AG08395 (cell line): Measurements from ENCODE around the gene RNASE7.
A peak's percentile ranks its signal among the peaks of the same experiment; 100 is the strongest.

ENCODE experiments used
- DNase-seq: peaks from one replicate; pipeline ENCODE4 v3.0.0; 2012; ENCODE audit warnings: mixed read lengths, low spot score

Gene RNASE7

DNA sequence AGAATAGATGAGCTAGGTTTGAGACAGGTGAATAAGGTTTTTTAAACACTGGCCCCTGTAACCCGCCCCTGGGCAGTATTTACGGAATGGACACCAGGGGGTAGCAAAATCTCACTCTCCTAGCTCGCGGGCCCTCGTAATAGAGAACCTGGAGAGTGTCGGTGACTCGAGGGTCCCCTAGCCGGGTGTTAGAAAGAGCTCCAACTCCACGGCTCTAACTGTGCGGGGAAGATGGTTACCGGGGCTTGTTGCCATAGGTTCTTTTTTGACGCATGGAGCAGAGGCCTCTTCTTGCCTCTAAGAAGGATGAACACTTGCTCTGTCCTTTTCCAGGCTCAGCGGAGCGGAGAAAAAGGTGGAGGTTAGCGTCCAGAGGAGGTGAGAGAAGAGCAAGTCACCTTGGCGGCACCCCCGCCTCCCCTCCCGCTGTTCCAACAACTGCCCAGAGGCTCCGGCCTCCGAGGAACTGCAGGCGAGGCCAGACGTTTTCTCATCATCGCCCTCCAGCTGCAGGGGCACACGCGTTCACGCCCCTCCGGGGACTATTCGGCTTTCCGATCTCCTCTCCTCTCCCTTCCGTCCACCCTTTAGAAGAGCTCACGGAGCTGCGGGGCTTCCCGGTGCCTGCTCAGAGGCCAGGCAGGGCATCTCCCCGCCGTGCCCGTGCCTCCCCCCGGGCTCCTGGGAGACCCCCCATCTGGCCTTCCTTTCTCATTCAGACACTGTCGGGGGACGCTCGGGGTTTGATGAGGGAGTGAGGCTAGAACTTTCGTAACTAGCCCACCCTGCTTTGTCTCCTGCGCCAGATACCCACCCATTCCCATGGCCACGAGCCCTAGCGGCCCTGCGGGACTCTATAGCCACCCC lies 26.6 kb downstream of the RNASE7 start:
- DNase-seq = peak; percentile 63

DNA sequence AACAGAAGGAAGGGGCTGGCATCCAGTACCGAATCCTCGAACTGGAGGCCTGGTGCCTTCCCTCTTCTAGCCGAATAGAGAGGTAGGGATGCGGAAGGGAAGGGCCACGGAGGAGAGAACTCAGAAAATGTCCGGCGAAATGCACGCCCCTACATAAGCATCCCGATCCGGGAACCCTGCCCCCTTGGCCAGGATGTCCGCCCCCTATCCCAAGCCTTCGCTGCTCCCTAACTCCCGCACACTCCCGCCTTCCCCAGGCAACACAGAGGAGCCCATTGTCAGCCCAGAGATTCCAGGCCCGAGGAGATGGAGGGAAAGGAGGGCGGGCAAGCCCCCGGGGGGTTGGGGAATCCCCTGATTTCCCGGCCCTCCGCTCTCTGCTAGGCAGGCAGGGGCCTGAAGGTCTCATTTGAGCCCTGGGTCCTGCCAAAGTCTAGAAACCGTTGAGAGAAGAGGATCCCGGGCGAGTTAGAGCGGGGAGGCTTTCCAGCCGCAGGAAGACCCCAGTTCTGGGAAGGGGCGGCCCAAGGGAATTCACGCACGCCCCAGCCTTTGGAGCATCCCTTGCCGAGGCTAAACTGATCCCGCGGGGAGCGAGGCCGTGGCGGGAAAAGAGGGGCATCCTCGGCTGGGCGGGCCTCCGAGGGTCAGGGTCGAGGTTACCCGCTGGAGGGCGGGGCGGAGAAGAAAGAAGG lies 27.4 kb downstream of the RNASE7 start:
- DNase-seq = peak; percentile 38

DNA sequence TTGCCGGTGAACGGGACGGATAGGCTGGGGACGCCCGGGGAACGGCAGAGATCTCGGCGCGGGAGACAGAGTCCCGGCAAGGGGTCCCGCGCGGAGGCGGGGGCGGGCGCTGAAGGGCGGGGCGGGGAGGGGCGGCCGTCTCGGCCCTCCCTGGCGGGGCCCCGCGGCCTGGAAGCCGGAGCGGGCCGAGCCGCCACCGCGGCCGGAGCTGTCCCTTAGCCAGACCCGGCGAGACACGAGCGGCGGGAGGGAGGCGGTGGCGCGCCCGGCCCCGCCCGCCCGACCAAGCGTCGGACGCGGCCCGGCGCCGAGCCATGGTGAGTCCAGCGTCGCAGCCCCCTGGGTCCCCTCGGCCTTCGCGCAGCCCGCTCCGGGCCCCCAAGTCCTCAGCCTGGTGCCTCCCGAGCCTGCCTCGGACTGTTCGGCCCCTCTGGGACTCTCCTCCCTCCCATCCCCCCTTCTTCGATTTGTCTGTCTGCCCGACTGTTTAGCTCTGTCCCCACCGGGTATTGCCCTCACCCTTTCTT lies 28.0 kb downstream of the RNASE7 start, which contains the start of gene ARHGEF40:
Gene ARHGEF40 (plus strand): TSS at position 222 of the 527 bp plus-strand sequence. CDS start 93 bp downstream, at position 315.
- peak; percentile 67 for DNase-seq

DNA sequence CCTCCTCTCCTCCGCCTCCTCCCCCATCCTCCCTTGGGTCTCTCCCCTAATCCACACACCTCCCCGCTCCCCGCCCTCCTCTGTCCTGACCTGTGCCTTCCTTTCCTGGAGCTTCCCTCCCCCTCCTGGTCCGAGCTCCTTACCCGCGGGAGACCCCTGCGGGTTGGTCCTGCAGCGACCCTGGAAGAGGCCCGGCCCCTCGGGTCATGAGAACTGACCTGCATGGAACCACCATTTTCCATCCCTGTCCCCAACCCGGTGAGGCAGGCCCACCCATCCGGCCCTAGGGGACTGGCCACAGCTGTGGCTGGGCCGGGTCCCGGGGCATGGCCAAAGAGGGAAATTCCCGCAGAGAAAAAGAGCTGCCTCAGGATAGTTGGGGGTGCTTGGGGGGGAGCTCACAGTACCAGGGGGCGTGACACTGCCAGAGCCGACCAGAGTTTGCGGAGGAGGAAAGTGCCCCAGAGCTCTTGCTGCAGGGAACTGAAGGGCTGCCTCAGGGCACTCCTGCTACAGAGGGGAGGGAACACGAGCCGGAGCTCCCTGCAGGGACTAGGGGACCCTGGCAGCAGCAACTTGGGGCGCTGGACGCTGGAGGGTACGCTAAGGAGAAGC lies 28.6 kb downstream of the RNASE7 start:
- peak; percentile 42 for DNase-seq

DNA sequence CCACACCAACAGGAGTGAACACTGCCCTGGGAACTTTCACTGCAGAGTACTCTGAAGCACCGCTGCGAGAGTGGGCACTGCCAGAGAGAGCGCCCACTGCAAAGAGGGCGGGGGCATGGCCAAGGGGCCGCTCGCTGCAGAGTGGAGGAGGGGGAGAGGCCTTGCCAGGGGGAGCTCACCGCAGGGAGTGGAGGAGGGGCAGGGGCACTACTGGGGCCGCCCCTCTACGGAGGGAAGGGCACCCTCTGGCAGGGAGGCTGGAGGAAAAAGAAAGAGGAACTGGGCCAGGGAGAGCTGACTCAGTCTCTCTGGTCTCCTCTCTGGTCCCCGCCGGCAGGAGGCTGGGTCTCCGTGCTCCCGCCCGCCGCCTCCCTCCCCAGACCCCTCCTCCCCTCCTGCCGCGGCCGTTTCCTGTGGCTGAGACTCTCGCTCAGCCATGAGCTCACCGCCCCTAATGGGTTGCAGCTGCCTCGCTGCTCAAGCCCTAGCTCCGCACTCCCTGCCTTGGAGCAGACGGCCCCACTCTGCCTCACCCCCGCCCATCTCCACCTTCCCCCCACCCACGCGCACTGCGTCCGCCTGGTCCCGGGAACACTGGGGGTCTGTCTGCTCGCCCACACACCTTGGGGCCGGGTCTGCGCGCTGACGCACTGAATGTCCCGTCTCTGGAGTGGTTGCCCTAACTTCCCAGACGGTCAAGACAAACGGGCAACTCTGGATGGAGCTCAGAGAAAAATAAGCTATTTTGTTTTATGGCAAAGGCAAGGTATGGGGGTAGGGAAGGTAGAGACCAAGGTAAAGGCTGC lies 29.3 kb downstream of the RNASE7 start:
- DNase-seq = peak; percentile 95

DNA sequence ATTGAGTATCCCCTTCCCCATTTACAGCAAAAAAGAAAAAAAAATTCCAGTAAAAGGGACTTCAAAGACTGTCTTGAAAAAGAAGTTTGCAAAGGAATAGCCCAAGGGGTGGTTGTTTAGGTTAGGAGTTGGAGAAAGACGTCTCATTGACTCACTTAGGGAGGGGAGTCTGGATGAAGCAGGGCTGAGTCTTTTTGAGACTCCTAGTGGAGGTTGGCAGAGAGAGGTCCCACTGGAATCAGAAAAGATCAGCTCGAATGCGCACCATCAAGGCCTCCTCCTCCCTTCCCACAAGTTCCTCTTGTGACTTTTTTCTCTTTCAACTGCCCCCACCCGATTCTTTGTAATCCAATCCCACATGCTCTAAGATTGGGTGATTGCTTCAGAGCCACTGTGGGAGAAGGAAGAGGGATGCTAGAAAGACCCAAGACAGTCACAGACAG lies 29.9 kb downstream of the RNASE7 start:
- DNase-seq = peak; percentile 72

DNA sequence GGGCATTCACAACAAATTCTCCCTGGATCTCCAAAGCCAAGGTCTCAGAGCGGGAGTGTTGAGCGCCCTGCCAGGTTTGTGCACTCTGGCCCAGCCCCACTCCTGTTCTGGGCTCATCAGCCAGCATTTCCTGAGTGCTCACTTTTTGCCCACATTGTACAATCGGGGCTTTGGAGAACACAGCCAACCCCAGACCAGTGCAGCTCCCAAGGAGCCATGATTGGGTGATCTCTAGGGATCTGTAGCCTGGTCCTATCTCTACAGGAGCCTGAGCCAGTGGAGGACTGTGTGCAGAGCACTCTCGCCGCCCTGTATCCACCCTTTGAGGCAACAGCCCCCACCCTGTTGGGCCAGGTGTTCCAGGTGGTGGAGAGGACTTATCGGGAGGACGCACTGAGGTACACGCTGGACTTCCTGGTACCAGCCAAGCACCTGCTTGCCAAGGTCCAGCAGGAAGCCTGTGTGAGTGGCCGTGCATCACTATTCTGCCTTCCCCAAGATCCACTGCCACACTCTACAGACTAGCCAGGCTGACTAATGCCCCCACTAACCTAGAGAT lies 30.7 kb downstream of the RNASE7 start:
- DNase-seq = no peak

DNA sequence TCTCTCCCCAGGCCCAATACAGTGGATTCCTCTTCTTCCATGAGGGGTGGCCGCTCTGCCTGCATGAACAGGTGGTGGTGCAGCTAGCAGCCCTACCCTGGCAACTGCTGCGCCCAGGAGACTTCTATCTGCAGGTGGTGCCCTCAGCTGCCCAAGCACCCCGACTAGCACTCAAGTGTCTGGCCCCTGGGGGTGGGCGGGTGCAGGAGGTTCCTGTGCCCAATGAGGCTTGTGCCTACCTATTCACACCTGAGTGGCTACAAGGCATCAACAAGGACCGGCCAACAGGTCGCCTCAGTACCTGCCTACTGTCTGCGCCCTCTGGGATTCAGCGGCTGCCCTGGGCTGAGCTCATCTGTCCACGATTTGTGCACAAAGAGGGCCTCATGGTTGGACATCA lies 31.8 kb downstream of the RNASE7 start:
- no peak for DNase-seq

DNA sequence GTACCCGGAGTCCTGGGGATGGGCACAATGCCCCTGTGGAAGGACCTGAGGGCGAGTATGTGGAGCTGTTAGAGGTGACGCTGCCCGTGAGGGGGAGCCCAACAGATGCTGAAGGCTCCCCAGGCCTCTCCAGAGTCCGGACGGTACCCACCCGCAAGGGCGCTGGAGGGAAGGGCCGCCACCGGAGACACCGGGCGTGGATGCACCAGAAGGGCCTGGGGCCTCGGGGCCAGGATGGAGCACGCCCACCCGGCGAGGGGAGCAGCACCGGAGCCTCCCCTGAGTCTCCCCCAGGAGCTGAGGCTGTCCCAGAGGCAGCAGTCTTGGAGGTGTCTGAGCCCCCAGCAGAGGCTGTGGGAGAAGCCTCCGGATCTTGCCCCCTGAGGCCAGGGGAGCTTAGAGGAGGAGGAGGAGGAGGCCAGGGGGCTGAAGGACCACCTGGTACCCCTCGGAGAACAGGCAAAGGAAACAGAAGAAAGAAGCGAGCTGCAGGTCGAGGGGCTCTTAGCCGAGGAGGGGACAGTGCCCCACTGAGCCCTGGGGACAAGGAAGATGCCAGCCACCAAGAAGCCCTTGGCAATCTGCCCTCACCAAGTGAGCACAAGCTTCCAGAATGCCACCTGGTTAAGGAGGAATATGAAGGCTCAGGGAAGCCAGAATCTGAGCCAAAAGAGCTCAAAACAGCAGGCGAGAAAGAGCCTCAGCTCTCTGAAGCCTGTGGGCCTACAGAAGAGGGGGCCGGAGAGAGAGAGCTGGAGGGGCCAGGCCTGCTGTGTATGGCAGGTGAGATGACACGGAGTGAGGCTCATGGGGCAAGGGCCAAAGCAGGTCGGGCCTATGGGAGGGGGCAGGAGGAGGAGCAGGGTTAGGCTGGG lies 32.5 kb downstream of the RNASE7 start:
- no peak for DNase-seq

DNA sequence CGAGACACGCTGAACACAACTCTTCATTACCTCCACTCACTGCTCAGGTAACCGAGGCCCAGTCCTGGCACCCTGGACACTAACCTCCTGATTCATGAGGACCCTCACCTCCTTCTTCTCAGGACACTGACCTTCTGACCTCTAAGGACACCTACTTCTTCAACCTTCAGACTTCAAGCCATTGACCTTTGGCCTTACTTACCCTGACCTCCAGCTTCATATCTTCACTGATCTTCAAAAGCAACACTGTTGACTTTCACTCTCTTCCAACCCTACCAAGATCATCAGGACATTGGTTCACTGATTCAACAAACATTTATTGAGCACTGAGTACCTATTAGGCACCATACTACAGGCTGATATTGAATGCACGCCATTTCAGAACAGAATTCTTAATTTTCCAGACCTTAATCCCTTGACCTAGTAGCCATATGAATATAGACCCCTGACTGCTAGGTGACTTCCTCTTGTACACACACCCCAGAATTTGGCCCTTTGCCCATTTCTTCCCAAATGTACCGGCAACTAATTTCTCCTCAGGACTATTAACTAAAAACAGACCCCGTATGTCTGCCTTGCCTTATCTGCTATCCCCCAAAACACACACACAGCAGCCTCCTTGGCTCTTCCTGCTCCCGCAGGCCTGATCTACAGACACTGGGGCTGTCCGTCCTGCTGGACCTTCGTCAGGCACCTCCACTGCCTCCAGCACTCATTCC lies 33.7 kb downstream of the RNASE7 start:
- no peak for DNase-seq

DNA sequence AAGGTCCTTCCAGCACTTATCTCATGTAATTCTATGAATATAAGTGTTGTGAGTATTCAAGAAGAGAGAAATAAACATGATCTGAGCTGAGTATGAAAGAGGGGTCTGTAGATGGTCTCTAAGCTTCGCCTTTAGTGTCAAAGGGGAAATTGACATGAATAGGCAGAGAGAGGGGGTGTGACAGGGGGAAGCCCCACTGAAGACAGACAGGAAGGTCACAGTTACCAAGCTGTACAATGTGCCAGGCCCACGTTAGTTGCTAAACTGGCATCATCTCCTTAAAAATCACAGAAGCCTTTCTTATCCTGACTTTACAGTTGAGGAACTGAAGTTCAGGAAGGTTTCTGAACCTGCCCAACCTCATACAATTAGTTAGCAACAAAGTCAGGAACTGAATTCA lies 35.5 kb downstream of the RNASE7 start:
- DNase-seq = no peak

DNA sequence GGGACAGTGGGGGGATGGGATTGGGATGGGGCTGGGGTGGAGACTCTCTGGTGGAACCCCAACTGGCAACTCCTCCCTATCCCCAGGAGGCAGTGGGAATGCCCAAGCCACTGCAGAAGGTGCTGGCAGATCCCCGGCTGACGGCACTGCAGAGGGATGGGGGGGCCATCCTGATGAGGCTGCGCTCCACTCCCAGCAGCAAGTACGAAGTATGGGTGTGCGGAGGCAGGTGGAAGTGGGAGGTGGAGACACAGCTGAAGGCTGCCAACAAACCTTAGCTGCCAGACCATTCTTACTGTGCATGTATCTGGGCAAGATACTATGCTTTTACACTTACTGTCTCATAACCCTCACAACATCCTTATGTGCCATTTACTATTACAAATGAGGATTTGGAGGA lies 36.1 kb downstream of the RNASE7 start:
- no peak for DNase-seq

DNA sequence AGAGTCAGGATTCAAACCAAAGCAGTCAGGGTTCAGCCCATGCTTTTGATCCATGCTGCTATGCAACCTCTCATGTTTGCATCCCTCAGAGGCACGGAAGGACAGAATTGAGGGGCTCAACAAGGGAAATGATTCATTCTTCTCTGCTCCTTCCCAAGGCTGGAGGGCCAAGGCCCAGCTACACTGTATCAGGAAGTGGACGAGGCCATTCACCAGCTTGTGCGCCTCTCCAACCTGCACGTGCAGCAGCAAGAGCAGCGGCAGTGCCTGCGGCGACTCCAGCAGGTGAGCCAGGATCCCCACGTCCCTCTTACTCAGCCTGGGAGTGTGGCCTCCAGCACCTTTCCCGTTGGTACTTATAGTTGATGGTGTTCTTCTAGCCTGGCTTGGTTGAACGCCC lies 36.6 kb downstream of the RNASE7 start:
- DNase-seq = no peak

DNA sequence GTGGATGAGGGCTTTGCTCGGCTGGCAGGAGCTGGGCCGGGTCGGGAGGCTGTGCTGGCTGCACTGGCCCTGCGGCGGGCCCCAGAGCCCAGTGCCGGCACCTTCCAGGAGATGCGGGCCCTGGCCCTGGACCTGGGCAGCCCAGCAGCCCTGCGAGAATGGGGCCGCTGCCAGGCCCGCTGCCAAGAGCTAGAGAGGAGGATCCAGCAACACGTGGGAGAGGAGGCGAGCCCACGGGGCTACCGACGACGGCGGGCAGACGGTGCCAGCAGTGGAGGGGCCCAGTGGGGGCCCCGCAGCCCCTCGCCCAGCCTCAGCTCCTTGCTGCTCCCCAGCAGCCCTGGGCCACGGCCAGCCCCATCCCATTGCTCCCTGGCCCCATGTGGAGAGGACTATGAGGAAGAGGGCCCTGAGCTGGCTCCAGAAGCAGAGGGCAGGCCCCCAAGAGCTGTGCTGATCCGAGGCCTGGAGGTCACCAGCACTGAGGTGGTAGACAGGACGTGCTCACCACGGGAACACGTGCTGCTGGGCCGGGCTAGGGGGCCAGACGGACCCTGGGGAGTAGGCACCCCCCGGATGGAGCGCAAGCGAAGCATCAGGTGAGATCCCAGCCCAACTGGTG lies 39.5 kb downstream of the RNASE7 start:
- DNase-seq = no peak

DNA sequence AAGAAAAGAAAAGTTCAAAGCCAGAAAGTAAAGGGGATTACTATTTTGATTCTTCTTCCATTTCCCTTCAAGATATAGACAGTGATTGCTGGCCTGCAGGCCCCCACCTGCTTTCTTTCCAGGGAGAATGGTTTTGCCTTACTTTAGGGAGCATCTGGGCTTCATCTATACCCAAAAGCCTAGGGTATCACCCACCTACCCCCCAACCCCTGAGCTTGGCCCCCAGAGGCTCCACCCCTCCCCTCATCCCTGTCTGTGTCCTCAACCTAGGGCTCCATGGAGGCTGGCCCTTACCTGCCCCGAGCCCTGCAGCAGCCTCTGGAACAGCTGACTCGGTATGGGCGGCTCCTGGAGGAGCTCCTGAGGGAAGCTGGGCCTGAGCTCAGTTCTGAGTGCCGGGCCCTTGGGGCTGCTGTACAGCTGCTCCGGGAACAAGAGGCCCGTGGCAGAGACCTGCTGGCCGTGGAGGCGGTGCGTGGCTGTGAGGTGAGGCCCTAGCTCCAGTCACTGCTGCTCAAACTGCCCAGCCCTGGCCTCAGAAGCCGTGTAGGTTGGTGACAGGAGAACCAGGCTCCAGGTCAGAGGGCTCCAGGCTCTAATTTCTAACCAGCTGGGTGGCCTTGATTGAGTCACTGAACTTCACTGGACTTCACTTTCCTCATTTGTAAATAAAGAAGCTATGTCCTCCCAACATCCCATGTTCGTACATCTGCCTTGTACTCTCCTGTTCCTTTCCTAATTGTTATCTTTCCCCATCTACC lies 41.6 kb downstream of the RNASE7 start:
- DNase-seq = no peak

DNA sequence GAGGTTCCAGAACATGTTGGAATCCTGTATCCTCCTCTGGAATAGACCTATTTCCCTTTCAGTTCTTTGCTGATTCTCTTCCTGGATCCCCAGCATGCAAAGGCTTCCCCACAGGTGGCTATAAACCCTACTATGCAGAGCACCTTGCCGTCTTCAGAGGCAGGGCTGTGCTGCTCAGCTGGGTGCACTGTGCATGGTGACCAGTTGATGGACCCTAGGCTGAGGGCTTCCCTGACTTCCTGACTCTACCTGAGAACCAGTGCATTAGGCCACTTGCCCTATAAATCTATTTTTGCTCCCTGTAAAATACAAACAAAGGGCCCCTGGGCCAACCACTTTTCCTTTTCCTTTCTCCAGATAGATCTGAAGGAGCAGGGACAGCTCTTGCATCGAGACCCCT lies 42.2 kb downstream of the RNASE7 start:
- no peak for DNase-seq

DNA sequence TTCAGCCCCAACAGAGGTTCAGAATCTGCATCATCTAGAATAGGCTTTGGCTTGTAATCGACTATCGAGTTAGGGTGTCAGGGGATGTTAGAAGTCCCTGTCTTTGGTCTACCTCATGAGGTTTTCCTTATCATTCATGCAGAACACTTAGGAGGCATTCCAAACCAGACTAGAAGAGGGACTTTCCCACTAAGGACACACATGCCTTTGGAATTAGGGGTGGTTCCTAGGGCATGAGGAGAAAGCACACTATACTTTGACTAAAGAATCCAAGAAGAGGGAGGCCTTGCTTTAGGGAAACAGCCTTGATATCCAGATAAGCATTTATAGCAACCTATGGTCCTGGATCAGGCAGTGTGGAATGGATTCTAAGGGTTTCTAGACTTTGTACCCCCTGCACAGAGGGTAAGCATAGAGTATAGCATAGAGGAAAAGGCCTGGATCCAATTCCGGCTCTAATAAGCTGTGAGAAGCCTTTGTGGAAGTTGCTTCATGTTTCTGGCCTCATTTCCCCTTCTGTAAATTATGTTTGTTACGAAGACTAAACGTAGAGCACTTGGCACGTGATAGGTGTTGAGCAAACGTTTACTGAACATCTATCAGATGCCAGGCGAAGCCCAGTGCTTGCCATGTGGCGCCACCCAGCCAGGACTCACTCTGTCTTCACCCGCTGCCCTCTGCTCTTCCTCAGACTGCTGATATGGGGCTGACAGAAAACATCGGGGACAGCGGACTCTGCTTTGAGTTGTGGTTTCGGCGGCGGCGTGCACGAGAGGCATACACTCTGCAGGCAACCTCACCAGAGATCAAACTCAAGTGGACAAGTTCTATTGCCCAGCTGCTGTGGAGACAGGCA lies 43.1 kb downstream of the RNASE7 start:
- peak; percentile 58 for DNase-seq

DNA sequence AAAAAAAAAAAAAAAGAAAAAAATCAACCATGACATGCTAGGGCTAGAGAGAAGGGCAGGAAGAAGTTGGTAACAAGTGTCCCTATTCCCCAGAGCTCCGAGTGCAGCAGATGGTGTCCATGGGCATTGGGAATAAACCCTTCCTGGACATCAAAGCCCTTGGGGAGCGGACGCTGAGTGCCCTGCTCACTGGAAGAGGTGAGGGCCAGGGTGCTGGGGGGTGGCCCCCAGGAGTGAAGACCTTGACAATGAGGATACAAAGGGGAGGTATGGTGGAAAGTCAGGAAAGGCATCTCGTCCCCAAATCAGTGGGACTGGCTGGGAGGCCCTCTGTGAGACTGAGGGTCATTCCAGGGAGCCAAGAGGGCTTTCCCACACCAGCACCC lies 44.7 kb downstream of the RNASE7 start:
- no peak for DNase-seq
